ENCODE measurements around the gene HSD3B7. TPM values are rescaled to one million over a fixed set of nuclear protein-coding genes. Genes with fewer than 3 reads are reported as not detected.

HSD3B7 gene
- total RNA-seq, 4 donors from 2014 or later: 10.1 to 26.2 (median 16.0) TPM

DNA sequence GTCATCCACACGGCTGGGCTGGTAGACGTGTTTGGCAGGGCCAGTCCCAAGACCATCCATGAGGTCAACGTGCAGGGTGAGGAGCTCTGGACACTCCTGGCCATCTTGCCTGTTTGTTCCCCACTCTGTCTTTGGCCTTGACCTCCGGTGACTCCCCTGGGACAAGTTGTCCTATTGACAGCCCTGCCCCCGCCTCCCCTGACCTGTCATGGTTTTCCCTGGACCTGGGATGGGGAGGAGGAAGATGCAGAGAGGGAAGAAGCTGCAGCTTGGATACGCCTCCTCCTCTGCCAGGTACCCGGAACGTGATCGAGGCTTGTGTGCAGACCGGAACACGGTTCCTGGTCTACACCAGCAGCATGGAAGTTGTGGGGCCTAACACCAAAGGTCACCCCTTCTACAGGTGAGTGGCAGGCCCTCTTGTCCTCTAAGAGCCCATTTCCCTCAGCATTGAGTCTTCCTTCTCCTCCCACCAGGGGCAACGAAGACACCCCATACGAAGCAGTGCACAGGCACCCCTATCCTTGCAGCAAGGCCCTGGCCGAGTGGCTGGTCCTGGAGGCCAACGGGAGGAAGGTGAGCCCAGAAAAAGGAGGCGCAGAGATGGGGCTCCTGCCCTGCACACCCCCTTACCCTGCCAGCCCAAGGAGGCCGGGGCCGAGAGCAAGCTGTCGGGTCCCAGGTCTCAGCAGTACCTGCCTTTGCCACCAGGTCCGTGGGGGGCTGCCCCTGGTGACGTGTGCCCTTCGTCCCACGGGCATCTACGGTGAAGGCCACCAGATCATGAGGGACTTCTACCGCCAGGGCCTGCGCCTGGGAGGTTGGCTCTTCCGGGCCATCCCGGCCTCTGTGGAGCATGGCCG, 1.4 kb downstream of the HSD3B7 start:
- Histone ChIP-seq H3K4me1 (peaks cover 0 to 19% (median 9%) of the 10 kb centered on the region in 3 donors), H3K36me3 (peaks cover 0 to 48% of the 10 kb centered on the region in 2 donors), H3K4me3 (no peak overlapping the region), H3K27ac (peak overlapping the region in 2 of 4 donors; percentile 80), H3K9me3 (no peaks in the 10 kb centered on the region), H3K27me3 (no peaks in the 10 kb centered on the region)
- WGBS, 2 donors (ENCODE audit: low coverage in 1 of 2): 100% methylated on average over 1 of the region's 29 CpGs; no CpG with 5 or more reads in 1 of the 2 donors
- ATAC-seq: no peak
- TF ChIP-seq POLR2AphosphoS5 (IDR thresholded peaks at IDR 0.05) (no peak), POLR2A (IDR thresholded peaks at IDR 0.05) (no peak), EP300 (IDR thresholded peaks at IDR 0.05) (no peak)
- TF ChIP-seq, protein P1, sequence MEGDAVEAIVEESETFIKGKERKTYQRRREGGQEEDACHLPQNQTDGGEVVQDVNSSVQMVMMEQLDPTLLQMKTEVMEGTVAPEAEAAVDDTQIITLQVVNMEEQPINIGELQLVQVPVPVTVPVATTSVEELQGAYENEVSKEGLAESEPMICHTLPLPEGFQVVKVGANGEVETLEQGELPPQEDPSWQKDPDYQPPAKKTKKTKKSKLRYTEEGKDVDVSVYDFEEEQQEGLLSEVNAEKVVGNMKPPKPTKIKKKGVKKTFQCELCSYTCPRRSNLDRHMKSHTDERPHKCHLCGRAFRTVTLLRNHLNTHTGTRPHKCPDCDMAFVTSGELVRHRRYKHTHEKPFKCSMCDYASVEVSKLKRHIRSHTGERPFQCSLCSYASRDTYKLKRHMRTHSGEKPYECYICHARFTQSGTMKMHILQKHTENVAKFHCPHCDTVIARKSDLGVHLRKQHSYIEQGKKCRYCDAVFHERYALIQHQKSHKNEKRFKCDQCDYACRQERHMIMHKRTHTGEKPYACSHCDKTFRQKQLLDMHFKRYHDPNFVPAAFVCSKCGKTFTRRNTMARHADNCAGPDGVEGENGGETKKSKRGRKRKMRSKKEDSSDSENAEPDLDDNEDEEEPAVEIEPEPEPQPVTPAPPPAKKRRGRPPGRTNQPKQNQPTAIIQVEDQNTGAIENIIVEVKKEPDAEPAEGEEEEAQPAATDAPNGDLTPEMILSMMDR (IDR thresholded peaks at IDR 0.05): no peak

DNA sequence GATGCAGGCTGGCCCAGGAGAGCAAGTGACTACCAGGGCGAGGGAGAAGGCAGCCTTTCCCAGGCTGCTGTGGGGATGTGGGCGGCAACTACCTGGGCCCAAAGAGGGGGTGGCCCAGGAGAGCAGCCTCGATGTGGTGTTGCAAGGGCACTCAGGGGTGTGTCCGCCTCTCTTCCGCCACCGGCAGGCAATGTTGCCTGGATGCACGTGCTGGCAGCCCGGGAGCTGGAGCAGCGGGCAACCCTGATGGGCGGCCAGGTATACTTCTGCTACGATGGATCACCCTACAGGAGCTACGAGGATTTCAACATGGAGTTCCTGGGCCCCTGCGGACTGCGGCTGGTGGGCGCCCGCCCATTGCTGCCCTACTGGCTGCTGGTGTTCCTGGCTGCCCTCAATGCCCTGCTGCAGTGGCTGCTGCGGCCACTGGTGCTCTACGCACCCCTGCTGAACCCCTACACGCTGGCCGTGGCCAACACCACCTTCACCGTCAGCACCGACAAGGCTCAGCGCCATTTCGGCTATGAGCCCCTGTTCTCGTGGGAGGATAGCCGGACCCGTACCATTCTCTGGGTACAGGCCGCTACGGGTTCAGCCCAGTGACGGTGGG, 2.7 kb downstream of the HSD3B7 start:
- 96 to 100% methylated on average over 1 to 8 of the region's 30 CpGs for WGBS, 2 donors (ENCODE audit: low coverage in 1 of 2)
- ATAC-seq: no peak
- TF ChIP-seq POLR2A (IDR thresholded peaks at IDR 0.05): no peak
- TF ChIP-seq, protein P1 (IDR thresholded peaks at IDR 0.05): no peak
- Histone ChIP-seq H3K9me3 (no peaks in the 10 kb centered on the region), H3K36me3 (peaks cover 0 to 35% of the 10 kb centered on the region in 2 donors), H3K27me3 (no peaks in the 10 kb centered on the region), H3K4me1 (peaks cover 0 to 19% (median 9%) of the 10 kb centered on the region in 3 donors), H3K4me3 (no peak overlapping the region), H3K27ac (no peak overlapping the region)

DNA sequence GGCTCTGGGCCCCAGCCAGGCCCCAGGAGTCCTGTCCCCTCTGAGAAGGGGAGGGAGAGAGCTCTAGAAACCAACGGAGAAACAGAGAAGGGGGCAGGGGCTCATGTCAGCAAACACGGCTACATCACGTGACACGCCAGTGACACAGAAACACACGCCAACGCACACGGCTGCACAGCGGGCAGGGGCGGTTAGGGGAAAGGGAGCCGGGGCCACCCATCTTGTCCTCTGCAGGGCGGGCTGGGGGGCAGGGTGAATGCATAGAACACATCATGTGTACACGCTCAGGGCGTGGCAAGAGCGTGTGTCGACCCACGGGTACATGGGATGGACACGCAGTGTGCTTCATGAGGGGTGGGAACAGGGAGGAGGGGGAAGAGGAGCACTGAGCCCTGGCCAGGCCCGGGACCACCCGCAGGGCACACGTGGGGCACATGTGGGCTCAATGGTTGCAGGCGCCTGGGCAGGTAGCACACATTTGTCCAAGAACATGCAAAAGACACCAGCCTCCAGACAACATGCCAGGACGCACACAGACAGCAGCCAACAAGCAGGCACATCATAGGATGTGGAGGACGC, 4.6 kb downstream of the HSD3B7 start:
- TF ChIP-seq, protein P1 (IDR thresholded peaks at IDR 0.05): no peak
- TF ChIP-seq POLR2A (IDR thresholded peaks at IDR 0.05) (no peak), EP300 (IDR thresholded peaks at IDR 0.05) (no peak), POLR2AphosphoS5 (IDR thresholded peaks at IDR 0.05) (no peak)
- Histone ChIP-seq H3K4me3 (no peak overlapping the region), H3K9me3 (no peaks in the 10 kb centered on the region), H3K27ac (no peak overlapping the region), H3K4me1 (peaks cover 0 to 18% (median 8%) of the 10 kb centered on the region in 3 donors), H3K27me3 (no peaks in the 10 kb centered on the region), H3K36me3 (peaks cover 0 to 16% of the 10 kb centered on the region in 2 donors)
- 87 to 88% methylated on average over 10 to 12 of the region's 23 CpGs for WGBS, 2 donors (ENCODE audit: low coverage in 1 of 2)
- ATAC-seq: no peak

DNA sequence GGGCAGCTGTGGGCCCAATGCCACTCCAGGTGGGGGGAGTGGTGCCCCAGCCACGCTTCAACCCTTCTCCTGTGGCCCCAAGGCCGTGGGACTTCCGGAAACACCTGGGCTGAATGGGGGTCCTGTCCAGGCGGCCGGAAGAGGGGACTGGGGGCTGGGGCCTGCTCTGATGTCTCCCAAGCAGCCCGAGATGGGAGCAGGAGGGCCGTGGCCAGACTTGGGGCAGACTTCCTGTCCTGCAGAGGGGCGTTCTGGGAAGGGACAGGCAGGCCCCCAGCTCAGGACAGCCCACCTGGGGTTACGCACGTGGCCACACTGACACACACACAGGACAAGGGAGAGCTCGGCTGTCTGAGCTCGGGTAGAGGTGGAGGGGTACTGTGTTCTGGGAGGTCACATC, 5.1 kb downstream of the HSD3B7 start:
- no peak for ATAC-seq
- WGBS, 2 donors (ENCODE audit: low coverage in 1 of 2): 100% methylated on average over 1 of the region's 12 CpGs; no CpG with 5 or more reads in 1 of the 2 donors
- H3K4me3 ChIP-seq: no peak overlapping the region
- H3K36me3 ChIP-seq: peaks cover 0 to 13% of the 10 kb centered on the region in 2 donors
- H3K4me1 ChIP-seq: peaks cover 0 to 12% (median 6%) of the 10 kb centered on the region in 3 donors
- TF ChIP-seq POLR2AphosphoS5 (IDR thresholded peaks at IDR 0.05) (no peak), EP300 (IDR thresholded peaks at IDR 0.05) (no peak), POLR2A (IDR thresholded peaks at IDR 0.05) (no peak)
- TF ChIP-seq, protein P1 (IDR thresholded peaks at IDR 0.05): no peak
- H3K27me3 ChIP-seq: no peaks in the 10 kb centered on the region
- H3K27ac ChIP-seq: no peak overlapping the region
- H3K9me3 ChIP-seq: no peaks in the 10 kb centered on the region

All from gastroesophageal sphincter (tissue), 4 donors.